HCT116 (cell line): Measurements from ENCODE around the gene MEI1. TPM values are rescaled to one million over a fixed set of nuclear protein-coding genes. Genes with fewer than 3 reads are reported as not detected.

Source experiments
- ATAC-seq: fragments of 200-7000 bp; cut with Tn5 transposase; 2 replicates; pipeline ENCODE4 v1.9.1; 2020; ENCODE audit warnings: mild to moderate bottlenecking, moderate library complexity
- BruUV-seq: library from RNA; stranded (reverse); fragments of 400-500 nt; replicated peaks from 2 replicates; lab custom pipeline; 2021; lab: Mats Ljungman, UMichigan
- CTCF ChIA-PET: fragments of 300-600 bp; sonication (Branson Sonifier 250); formaldehyde crosslinking; loops from one replicate; lab custom pipeline; 2021; ENCODE audit warnings: antibody characterized with exemption; lab: Charles Lee
- POLR2A ChIA-PET: fragments of 300-600, 350-600 bp; sonication (Branson Sonifier 250); formaldehyde crosslinking; loops from one replicate; lab custom pipeline; 2021; ENCODE audit warnings: antibody characterized with exemption; lab: Charles Lee
- RAD21 ChIA-PET, 2 experiments: fragments of 300-600 bp; sonication (Branson Sonifier 250); formaldehyde crosslinking; loops; one replicate each; lab custom pipeline; 2023; ENCODE audit warnings: low total read pairs in 2 of 2; ENCODE audit not compliant: uncharacterized antibody in 2 of 2, unreplicated experiment in 2 of 2, low non-redundant PET in 1 of 2; lab: Charles Lee
- DNase-seq: peaks from one replicate; pipeline ENCODE4 v3.0.0-alpha.2; 2010; ENCODE audit warnings: low read depth, low spot score
- H2AFZ ChIP-seq: fragments of 200-600 bp; shearing (Covaris generic), sonication (generic); 2 replicates; pipeline ENCODE4 v1.6.1; 2017; ENCODE audit warnings: low read depth, mixed run types, mixed read lengths, antibody characterized with exemption, low read length; ENCODE audit not compliant: poor library complexity, severe bottlenecking
- H3K27ac ChIP-seq: 2 replicates; pipeline ENCODE4 v1.5.1; 2012; ENCODE audit warnings: low read depth, low read length
- H3K27me3 ChIP-seq: fragments of 200-600 bp; sonication (generic); 2 replicates; pipeline ENCODE4 v1.6.1; 2016; ENCODE audit warnings: mixed run types, low read length, mixed read lengths; ENCODE audit not compliant: insufficient read depth
- H3K36me3 ChIP-seq, 2 experiments: fragments of 200-500 bp in 1 of 2; fragments of 200-600 bp in 1 of 2; sonication (Bioruptor generic) in 1 of 2; sonication (generic) in 1 of 2; 2 replicates each; pipeline versions ENCODE4 v1.5.1 to v1.6.1; 2014 to 2016; ENCODE audit warnings: low read length in 2 of 2, inconsistent platforms in 1 of 2, mixed read lengths in 1 of 2, mixed run types in 1 of 2; ENCODE audit not compliant: insufficient read depth in 2 of 2, control insufficient read depth in 1 of 2
- H3K4me1 ChIP-seq, 2 experiments: fragments of 200-600 bp in 1 of 2; sonication (generic) in 1 of 2; 2 replicates each; pipeline versions ENCODE4 v1.5.1 to v1.6.1; 2012 to 2017; ENCODE audit warnings: low read length in 2 of 2, inconsistent platforms in 1 of 2, mild to moderate bottlenecking in 1 of 2, mixed read lengths in 1 of 2, mixed run types in 1 of 2, moderate library complexity in 1 of 2; ENCODE audit not compliant: insufficient read depth in 2 of 2, control insufficient read depth in 1 of 2
- H3K4me2 ChIP-seq: fragments of 200-600 bp; sonication (generic); 2 replicates; pipeline ENCODE4 v1.6.1; 2017; ENCODE audit warnings: mixed run types, low read length, mixed read lengths
- H3K4me3 ChIP-seq, 2 experiments: fragments of 200-600 bp in 1 of 2; sonication (generic) in 1 of 2; replicated peaks in 1 of 2; 2 replicates each; pipeline ENCODE4 v1.5.1; 2011 to 2016; ENCODE audit warnings: low read length in 2 of 2, control low read depth in 1 of 2, low read depth in 1 of 2, mild to moderate bottlenecking in 1 of 2, mixed read lengths in 1 of 2, mixed run types in 1 of 2
- H3K79me2 ChIP-seq: fragments of 200-600 bp; sonication (generic); 2 replicates; pipeline ENCODE4 v1.6.1; 2017; ENCODE audit warnings: mild to moderate bottlenecking, mixed run types, low read length, moderate library complexity, mixed read lengths; ENCODE audit not compliant: insufficient read depth
- H3K9ac ChIP-seq: fragments of 200-600 bp; sonication (generic); 2 replicates; pipeline ENCODE4 v1.6.1; 2016; ENCODE audit warnings: low read length, mixed read lengths
- H3K9me2 ChIP-seq: fragments of 200-600 bp; sonication (generic), shearing (Covaris generic); 2 replicates; pipeline ENCODE4 v1.6.1; 2017; ENCODE audit warnings: mixed run types, mild to moderate bottlenecking, moderate library complexity; ENCODE audit not compliant: insufficient read depth
- H3K9me3 ChIP-seq, 2 experiments: fragments of 200-500 bp in 1 of 2; fragments of 200-600 bp in 1 of 2; sonication (Bioruptor generic) in 1 of 2; sonication (generic) in 1 of 2; 2 replicates each; pipeline ENCODE4 v1.6.1; 2014 to 2017; ENCODE audit warnings: low read length in 2 of 2, mixed read lengths in 2 of 2, inconsistent platforms in 1 of 2, low read depth in 1 of 2, mild to moderate bottlenecking in 1 of 2, mixed run types in 1 of 2, moderate library complexity in 1 of 2; ENCODE audit not compliant: control insufficient read depth in 1 of 2, insufficient read depth in 1 of 2
- H4K20me1 ChIP-seq: fragments of 200-600 bp; sonication (generic), shearing (Covaris generic); 2 replicates; pipeline ENCODE4 v1.6.1; 2017; ENCODE audit warnings: mixed run types, mild to moderate bottlenecking, moderate library complexity; ENCODE audit not compliant: insufficient read depth
- CEBPB ChIP-seq: IDR thresholded peaks from 2 replicates; pipeline ENCODE4 v1.6.1; 2012; ENCODE audit warnings: low read depth
- ELF1 ChIP-seq: IDR thresholded peaks from 2 replicates; pipeline ENCODE4 v1.6.1; 2012; ENCODE audit warnings: low read depth, borderline replicate concordance
- SIN3A ChIP-seq: IDR thresholded peaks from 2 replicates; pipeline ENCODE4 v1.6.1; 2012; ENCODE audit warnings: low read depth
- SRF ChIP-seq: IDR thresholded peaks from 2 replicates; pipeline ENCODE4 v1.6.1; 2012; ENCODE audit warnings: low read depth
- ZFX ChIP-seq: fragments of 450-650 bp; IDR thresholded peaks from 2 replicates; pipeline ENCODE4 v1.6.1; 2017
- ZNF274 ChIP-seq: fragments of 200-500 bp; sonication (Bioruptor generic); IDR thresholded peaks from 2 replicates; pipeline ENCODE4 v1.6.1; 2014; ENCODE audit warnings: mild to moderate bottlenecking, low read depth, low read length, inconsistent platforms
- intact Hi-C: fragments of 100-400 bp; cut with micrococcal nuclease; formaldehyde crosslinking; loops from 2 replicates; pipeline ENCODE4 v1.10.0; 2022
- total RNA-seq: library from RNA; stranded (reverse); gene quantifications from one replicate; pipeline ENCODE4 v1.2.1, GENCODE V29; 2021; ENCODE audit not compliant: unreplicated experiment
- TF ChIP-seq, protein P1 (sequence below): IDR thresholded peaks from 2 replicates; pipeline ENCODE4 v1.6.1; 2012
- TF ChIP-seq, protein P2 (sequence below): IDR thresholded peaks from 2 replicates; pipeline ENCODE4 v1.6.1; 2012
- TF ChIP-seq, protein P3 (sequence below): IDR thresholded peaks from 2 replicates; pipeline ENCODE4 v1.6.1; 2012; ENCODE audit warnings: low read depth

MEI1 gene
- total RNA-seq, 1 experiment from 2014 or later, result 0.64 TPM

DNA sequence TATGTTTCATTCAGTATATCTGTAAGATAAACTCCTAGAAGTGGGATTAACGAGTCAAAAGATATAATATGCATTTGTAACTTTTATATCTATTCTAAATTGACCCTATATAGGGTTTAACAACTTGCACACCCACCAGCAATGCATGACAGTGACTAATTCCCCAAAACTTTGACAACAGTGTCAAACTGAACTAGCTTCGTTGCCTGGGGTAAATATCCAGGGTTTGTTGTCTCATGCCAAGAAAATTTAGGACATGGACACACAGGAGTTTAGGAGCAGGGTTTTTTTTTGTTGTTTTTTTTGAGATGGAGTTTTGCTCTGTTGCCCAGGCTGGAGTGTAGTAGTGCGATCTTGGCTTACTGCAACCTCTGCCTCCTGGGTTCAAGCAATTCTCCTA, 15.7 kb upstream of the MEI1 start:
- ATAC-seq, result no peak
- Histone ChIP-seq H3K9me3 (no peaks in the 10 kb centered on the region), H3K4me3 (peak overlapping the region in 1 of 2 experiments; percentile 77; a peak in 1 of 4 replicates), H3K27me3 (no peaks in the 10 kb centered on the region), H3K4me2 (peak overlapping the region; percentile 66), H3K4me1 (peaks cover 8 to 34% of the 10 kb centered on the region in 2 experiments), H3K79me2 (peaks cover 100% of the 10 kb centered on the region), H4K20me1 (peaks cover 32% of the 10 kb centered on the region; the same call in 1 of the 2 replicates), H3K9ac (peak overlapping the region; percentile 87), H2AFZ (no peak overlapping the region), H3K27ac (no peak overlapping the region; the same call in 1 of the 2 replicates), H3K9me2 (no peaks in the 10 kb centered on the region), H3K36me3 (peaks cover 14 to 17% of the 10 kb centered on the region in 2 experiments; a peak in 3 of 4 replicates)
- no peak for DNase-seq
- POLR2A ChIA-PET, result no interaction called here
- RAD21 ChIA-PET, result no interaction called here
- CTCF ChIA-PET, result no interaction called here
- BruUV-seq, result no TSS peak
- TF ChIP-seq ELF1 (no peak), ZNF274 (no peak), ZFX (no peak), SIN3A (no peak), CEBPB (no peak), SRF (no peak)
- TF ChIP-seq, protein P1, sequence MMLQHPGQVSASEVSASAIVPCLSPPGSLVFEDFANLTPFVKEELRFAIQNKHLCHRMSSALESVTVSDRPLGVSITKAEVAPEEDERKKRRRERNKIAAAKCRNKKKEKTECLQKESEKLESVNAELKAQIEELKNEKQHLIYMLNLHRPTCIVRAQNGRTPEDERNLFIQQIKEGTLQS, result no peak
- TF ChIP-seq, protein P2, sequence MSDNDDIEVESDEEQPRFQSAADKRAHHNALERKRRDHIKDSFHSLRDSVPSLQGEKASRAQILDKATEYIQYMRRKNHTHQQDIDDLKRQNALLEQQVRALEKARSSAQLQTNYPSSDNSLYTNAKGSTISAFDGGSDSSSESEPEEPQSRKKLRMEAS, result no peak
- TF ChIP-seq, protein P3, sequence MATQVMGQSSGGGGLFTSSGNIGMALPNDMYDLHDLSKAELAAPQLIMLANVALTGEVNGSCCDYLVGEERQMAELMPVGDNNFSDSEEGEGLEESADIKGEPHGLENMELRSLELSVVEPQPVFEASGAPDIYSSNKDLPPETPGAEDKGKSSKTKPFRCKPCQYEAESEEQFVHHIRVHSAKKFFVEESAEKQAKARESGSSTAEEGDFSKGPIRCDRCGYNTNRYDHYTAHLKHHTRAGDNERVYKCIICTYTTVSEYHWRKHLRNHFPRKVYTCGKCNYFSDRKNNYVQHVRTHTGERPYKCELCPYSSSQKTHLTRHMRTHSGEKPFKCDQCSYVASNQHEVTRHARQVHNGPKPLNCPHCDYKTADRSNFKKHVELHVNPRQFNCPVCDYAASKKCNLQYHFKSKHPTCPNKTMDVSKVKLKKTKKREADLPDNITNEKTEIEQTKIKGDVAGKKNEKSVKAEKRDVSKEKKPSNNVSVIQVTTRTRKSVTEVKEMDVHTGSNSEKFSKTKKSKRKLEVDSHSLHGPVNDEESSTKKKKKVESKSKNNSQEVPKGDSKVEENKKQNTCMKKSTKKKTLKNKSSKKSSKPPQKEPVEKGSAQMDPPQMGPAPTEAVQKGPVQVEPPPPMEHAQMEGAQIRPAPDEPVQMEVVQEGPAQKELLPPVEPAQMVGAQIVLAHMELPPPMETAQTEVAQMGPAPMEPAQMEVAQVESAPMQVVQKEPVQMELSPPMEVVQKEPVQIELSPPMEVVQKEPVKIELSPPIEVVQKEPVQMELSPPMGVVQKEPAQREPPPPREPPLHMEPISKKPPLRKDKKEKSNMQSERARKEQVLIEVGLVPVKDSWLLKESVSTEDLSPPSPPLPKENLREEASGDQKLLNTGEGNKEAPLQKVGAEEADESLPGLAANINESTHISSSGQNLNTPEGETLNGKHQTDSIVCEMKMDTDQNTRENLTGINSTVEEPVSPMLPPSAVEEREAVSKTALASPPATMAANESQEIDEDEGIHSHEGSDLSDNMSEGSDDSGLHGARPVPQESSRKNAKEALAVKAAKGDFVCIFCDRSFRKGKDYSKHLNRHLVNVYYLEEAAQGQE, result no peak
- intact Hi-C loops, result no loop called here
